Adrenal gland (tissue), 12 donors: ENCODE results near the gene AMPD3. TPM values are rescaled to one million over a fixed set of nuclear protein-coding genes. Genes with fewer than 3 reads are reported as not detected.

Experiments
- DNase-seq, 7 donors: peaks; one replicate each; pipeline ENCODE4 v3.0.0-alpha.2; 2019 to 2020
- H3K27ac ChIP-seq, 5 donors: fragments of 200-600 bp; sonication (generic) in 4 of 5; 1 replicate in 3 of 5; 2 replicates in 2 of 5; pipeline versions ENCODE4 v1.5.1 to v1.8.0; 2016 to 2020; ENCODE audit warnings: mild to moderate bottlenecking in 1 of 5
- H3K27me3 ChIP-seq: fragments of 200-600 bp; 2 replicates; pipeline ENCODE4 v1.8.0; 2021
- H3K36me3 ChIP-seq, 2 donors: fragments of 200-600 bp; replicated peaks in 1 of 2; 1 replicate in 1 of 2; 2 replicates in 1 of 2; pipeline versions ENCODE4 v1.5.1 to v1.8.0; 2018 to 2022
- H3K4me1 ChIP-seq, 2 donors: fragments of 200-600 bp; replicated peaks in 1 of 2; 1 replicate in 1 of 2; 2 replicates in 1 of 2; pipeline versions ENCODE4 v1.5.1 to v1.8.0; 2018 to 2021
- H3K4me3 ChIP-seq, 4 donors: fragments of 200-600 bp; sonication (generic) in 3 of 4; one replicate each; pipeline ENCODE4 v1.5.1; 2016 to 2018
- H3K9me3 ChIP-seq, 3 donors: fragments of 200-600 bp; sonication (generic) in 1 of 3; replicated peaks in 1 of 3; 1 replicate in 2 of 3; 2 replicates in 1 of 3; pipeline versions ENCODE4 v1.5.1 to v1.8.0; 2016 to 2021
- POLR2A ChIP-seq, 2 donors: fragments of 450-650 bp; IDR thresholded peaks; one replicate each; pipeline ENCODE4 v1.6.1; 2017; ENCODE audit warnings: antibody characterized with exemption in 2 of 2, mild to moderate bottlenecking in 2 of 2, moderate library complexity in 1 of 2
- WGBS, 4 donors: extraction: QIAGEN DNeasy Blood & Tissue Kit in 2 of 4; methylation state at CpG; one replicate each; pipeline versions ENCODE4 v1.1.5 to v1.1.7; 2013 to 2017; 5-methylcytosine and 5-hydroxymethylcytosine counted together
- intact Hi-C, 2 donors: fragments of 100-400 bp; cut with DNase I; formaldehyde crosslinking; loops; one replicate each; pipeline versions ENCODE4 v1.14.1 to v1.15.0; 2022 to 2023
- polyA plus RNA-seq, 3 donors: library from polyadenylated mRNA; stranded (reverse); fragments of 200-250 nt in 2 of 3; fragments of 350-450 nt in 1 of 3; fragmentation: Illumina TruSeq in 1 of 3; extraction: RNeasy Lipid Tissue Mini Kit (QIAGEN cat#74804) in 1 of 3; gene quantifications; one replicate each; pipeline ENCODE4 v1.2.3, GENCODE V29; 2013 to 2014
- total RNA-seq, 9 donors: library from RNA; depleted of rRNA in 4 of 9; stranded (reverse); fragments of >200 nt in 4 of 9; fragments of 120-200 nt in 1 of 9; fragmentation: NEBNext Ultra II Directional in 1 of 9; extraction: Animal tissue kit (Norgen Biotek cat#: 25700) in 1 of 9; gene quantifications; one replicate each; pipeline versions ENCODE4 v1.1.0 to v1.2.4, GENCODE V29; 2013 to 2023
- TF ChIP-seq, protein P1 (sequence below), 6 experiments: fragments of 450-650 bp in 4 of 6; fragments of 200-600 bp in 2 of 6; sonication (generic) in 1 of 6; IDR thresholded peaks; 1 replicate in 5 of 6; 2 replicates in 1 of 6; pipeline versions ENCODE4 v1.5.1 to v1.8.0; 2016 to 2021; ENCODE audit warnings: antibody characterized with exemption in 6 of 6, mild to moderate bottlenecking in 2 of 6, moderate library complexity in 1 of 6
- donor health status: healthy with polysubstance abuse.
- donor health status: Bipolar disorder and iron deficiency.
- donor health status: DM: yes; HTN: yes; CAD: no.
- donor health status: DM: no; HTN: no; CAD: no.
- donor health status: DM: no; HTN: no; CAD: no.
- donor health status: DM: yes; HTN: yes; CAD: no.

The AMPD3 gene
- total and polyA plus RNA-seq, 12 donors = 16.5 to 64.1 (median 42.9) TPM

DNA sequence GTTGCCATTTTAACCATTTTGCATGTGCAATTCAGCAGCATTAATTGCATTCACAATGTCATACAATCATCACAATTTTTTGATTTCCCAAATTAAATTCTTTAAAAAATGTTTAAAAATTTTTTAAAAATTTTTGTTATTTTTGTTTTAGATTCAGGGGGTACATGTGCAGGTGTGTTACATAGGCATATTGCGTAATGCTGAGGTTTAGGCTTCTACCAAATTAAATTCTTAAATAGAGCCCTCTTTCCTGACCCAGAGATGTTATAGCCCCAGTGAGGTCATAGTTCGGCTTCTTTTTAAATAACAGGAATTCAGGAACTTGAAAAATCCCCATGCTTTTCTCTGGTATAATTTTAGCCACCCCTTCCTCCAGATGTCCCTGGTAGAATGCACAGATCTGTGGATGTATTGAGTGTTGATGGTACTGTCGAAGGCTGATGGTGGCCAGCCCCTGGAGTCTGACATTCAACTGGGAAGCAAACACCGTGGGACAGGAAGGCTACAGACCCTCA, 11.3 kb upstream of the AMPD3 start:
- no peak for DNase-seq
- 74 to 88% (median 81%) methylated on average over 4 of the region's 4 CpGs for WGBS, 4 donors
- no peak for TF ChIP-seq POLR2A (IDR thresholded peaks at IDR 0.05)
- TF ChIP-seq, protein P1, sequence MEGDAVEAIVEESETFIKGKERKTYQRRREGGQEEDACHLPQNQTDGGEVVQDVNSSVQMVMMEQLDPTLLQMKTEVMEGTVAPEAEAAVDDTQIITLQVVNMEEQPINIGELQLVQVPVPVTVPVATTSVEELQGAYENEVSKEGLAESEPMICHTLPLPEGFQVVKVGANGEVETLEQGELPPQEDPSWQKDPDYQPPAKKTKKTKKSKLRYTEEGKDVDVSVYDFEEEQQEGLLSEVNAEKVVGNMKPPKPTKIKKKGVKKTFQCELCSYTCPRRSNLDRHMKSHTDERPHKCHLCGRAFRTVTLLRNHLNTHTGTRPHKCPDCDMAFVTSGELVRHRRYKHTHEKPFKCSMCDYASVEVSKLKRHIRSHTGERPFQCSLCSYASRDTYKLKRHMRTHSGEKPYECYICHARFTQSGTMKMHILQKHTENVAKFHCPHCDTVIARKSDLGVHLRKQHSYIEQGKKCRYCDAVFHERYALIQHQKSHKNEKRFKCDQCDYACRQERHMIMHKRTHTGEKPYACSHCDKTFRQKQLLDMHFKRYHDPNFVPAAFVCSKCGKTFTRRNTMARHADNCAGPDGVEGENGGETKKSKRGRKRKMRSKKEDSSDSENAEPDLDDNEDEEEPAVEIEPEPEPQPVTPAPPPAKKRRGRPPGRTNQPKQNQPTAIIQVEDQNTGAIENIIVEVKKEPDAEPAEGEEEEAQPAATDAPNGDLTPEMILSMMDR (IDR thresholded peaks at IDR 0.05) = no peak
- Histone ChIP-seq H3K36me3 (no peaks in the 10 kb centered on the region), H3K4me3 (no peak overlapping the region), H3K9me3 (no peaks in the 10 kb centered on the region), H3K4me1 (no peaks in the 10 kb centered on the region), H3K27me3 (no peaks in the 10 kb centered on the region), H3K27ac (no peak overlapping the region)
- intact Hi-C loops = no loop called here

DNA sequence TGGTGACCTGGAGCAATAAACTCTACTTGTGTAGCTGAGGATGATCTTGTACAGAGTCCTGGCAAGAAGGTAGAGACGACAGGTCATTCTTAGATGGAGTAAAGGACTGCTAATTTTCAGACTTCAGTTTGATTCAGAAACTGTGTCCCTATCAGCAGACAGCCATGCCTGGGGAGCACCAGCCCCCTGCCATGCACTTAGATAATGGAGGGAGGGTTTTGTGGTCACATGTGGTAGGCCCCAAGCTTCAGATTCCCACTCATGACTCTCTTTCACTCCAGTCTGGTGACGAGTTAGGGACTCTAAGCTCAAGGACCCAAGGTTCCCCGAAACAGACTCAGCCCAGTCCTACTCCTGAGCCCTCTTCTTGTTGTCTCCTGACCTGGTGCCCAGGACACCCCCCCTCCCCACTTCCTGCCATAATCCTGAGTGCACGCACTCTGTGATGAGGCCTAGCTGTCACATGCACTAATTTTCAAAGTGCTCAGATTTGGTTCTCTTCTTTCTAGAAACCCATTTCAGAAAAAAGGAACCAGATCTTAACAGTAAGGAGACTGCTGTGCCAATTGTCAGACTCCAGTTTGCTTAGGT, 10.2 kb upstream of the AMPD3 start:
- WGBS, 4 donors = 80 to 88% (median 87%) methylated on average over 4 of the region's 4 CpGs
- H3K4me1 ChIP-seq = no peaks in the 10 kb centered on the region
- H3K27ac ChIP-seq = no peak overlapping the region
- no peaks in the 10 kb centered on the region for H3K36me3 ChIP-seq
- no peak overlapping the region for H3K4me3 ChIP-seq
- intact Hi-C loops = no loop called here
- TF ChIP-seq, protein P1 (IDR thresholded peaks at IDR 0.05) = no peak
- no peak for TF ChIP-seq POLR2A (IDR thresholded peaks at IDR 0.05)
- no peaks in the 10 kb centered on the region for H3K27me3 ChIP-seq
- H3K9me3 ChIP-seq = no peaks in the 10 kb centered on the region
- peak in 2 of 7 donors; percentile 37 to 43 for DNase-seq

- H3K27me3 ChIP-seq = no peaks in the 10 kb centered on the region
- WGBS, 4 donors = 86 to 97% (median 95%) methylated on average over 2 of the region's 2 CpGs
- intact Hi-C loops = no loop called here
These were observed 7.6 kb upstream of the AMPD3 start for GRCh38 chr11:10447445-10447844.

More at GRCh38 chr11:10447445-10447844, 7.6 kb upstream of the AMPD3 start:
- no peaks in the 10 kb centered on the region for H3K9me3 ChIP-seq
- H3K4me3 ChIP-seq = no peak overlapping the region
- H3K27ac ChIP-seq = no peak overlapping the region
- no peaks in the 10 kb centered on the region for H3K36me3 ChIP-seq
- no peak for TF ChIP-seq POLR2A (IDR thresholded peaks at IDR 0.05)
- TF ChIP-seq, protein P1 (IDR thresholded peaks at IDR 0.05) = no peak
- peaks cover 9 to 11% of the 10 kb centered on the region in 2 donors for H3K4me1 ChIP-seq
- DNase-seq = no peak
